Naive thymus-derived CD8-positive, alpha-beta T cell (primary cell): ENCODE data around the gene SIPA1L3. TPM values are rescaled to one million over a fixed set of nuclear protein-coding genes. Genes with fewer than 3 reads are reported as not detected.
A peak's percentile ranks its signal among the peaks of the same experiment; 100 is the strongest.

Source experiments
- ATAC-seq, 2 donors: fragments of 150-1000 bp; cut with Tn5 transposase in 1 of 2; sonication (Bioruptor Pico), chemical (Tn5 transposase) in 1 of 2; 1 replicate in 1 of 2; 2 replicates in 1 of 2; pipeline ENCODE4 v1.10.0; 2021; ENCODE audit warnings: mild to moderate bottlenecking in 2 of 2, moderate library complexity in 2 of 2
- POLR2A ChIA-PET: fragments of 350-600 bp; sonication (Branson Sonifier 250); formaldehyde crosslinking; loops from one replicate; lab custom pipeline; 2021; ENCODE audit warnings: antibody characterized with exemption; lab: Charles Lee
- DNase-seq, 10 donors: peaks; one replicate each; pipeline versions ENCODE4 v3.0.0 to v3.0.0-alpha.2; 2020 to 2022
- H3K27ac Mint-ChIP-seq, 10 donors: one replicate each; pipeline ENCODE4 v1.8.0; 2020 to 2022; ENCODE audit warnings: mild to moderate bottlenecking in 10 of 10, mixed read lengths in 10 of 10, moderate library complexity in 4 of 10, inconsistent platforms in 1 of 10
- H3K27me3 Mint-ChIP-seq, 5 donors: one replicate each; pipeline ENCODE4 v1.8.0; 2021 to 2022; ENCODE audit warnings: mixed read lengths in 5 of 5
- H3K36me3 Mint-ChIP-seq, 3 donors: one replicate each; pipeline ENCODE4 v1.8.0; 2020 to 2022; ENCODE audit warnings: mixed read lengths in 3 of 3, mild to moderate bottlenecking in 2 of 3, inconsistent platforms in 1 of 3
- H3K4me1 Mint-ChIP-seq, 4 donors: one replicate each; pipeline ENCODE4 v1.8.0; 2021 to 2022; ENCODE audit warnings: mixed read lengths in 4 of 4
- H3K4me3 Mint-ChIP-seq, 10 donors: one replicate each; pipeline ENCODE4 v1.8.0; 2020 to 2022; ENCODE audit warnings: mild to moderate bottlenecking in 10 of 10, mixed read lengths in 10 of 10, moderate library complexity in 6 of 10, inconsistent platforms in 1 of 10
- H3K9me3 Mint-ChIP-seq, 9 donors: one replicate each; pipeline ENCODE4 v1.8.0; 2020 to 2022; ENCODE audit warnings: mixed read lengths in 9 of 9, mild to moderate bottlenecking in 3 of 9, inconsistent platforms in 1 of 9, moderate library complexity in 1 of 9
- polyA plus RNA-seq, 3 donors: library from polyadenylated mRNA; unstranded; fragments of 300-500 nt; fragmentation: Illumina TruSeq; gene quantifications; one replicate each; pipeline ENCODE4 v1.2.3, GENCODE V29; 2021
- total RNA-seq, 8 experiments: library from RNA in 2 of 8; stranded (reverse) in 2 of 8; gene quantifications; one replicate each; pipeline ENCODE4 v1.2.3 and lab custom pipeline; 2021 to 2026

The SIPA1L3 gene
- total and polyA plus RNA-seq, 5 experiments from 2014 or later = 0.66 to 34.5 (median 1.6) TPM

- Mint-ChIP-seq H3K36me3 (peaks cover 1 to 18% (median 7%) of the 10 kb centered on the region in 3 donors), H3K27me3 (no peaks in the 10 kb centered on the region), H3K27ac (no peak overlapping the region), H3K9me3 (peaks cover 0 to 2% (median 0%) of the 10 kb centered on the region in 9 donors), H3K4me3 (no peak overlapping the region), H3K4me1 (peaks cover 0 to 10% (median 2%) of the 10 kb centered on the region in 4 donors)
- DNase-seq (no peak), ATAC-seq (no peak)
- POLR2A ChIA-PET = no interaction called here
Observed at GRCh38 chr19:38081547-38082255, 174.7 kb downstream of the SIPA1L3 start.

GRCh38 chr19:38082256-38083118 lies 175.5 kb downstream of the SIPA1L3 start:
- no peaks in the 10 kb centered on the region for H3K9me3 Mint-ChIP-seq
- no peaks in the 10 kb centered on the region for H3K27me3 Mint-ChIP-seq
- no peak for DNase-seq
- POLR2A ChIA-PET = no interaction called here
- no peak overlapping the region for H3K4me3 Mint-ChIP-seq
- no peak overlapping the region for H3K27ac Mint-ChIP-seq
- peaks cover 0 to 20% (median 4%) of the 10 kb centered on the region in 3 donors for H3K36me3 Mint-ChIP-seq
- no peak for ATAC-seq
- H3K4me1 Mint-ChIP-seq = peaks cover 0 to 10% (median 2%) of the 10 kb centered on the region in 4 donors

DNA sequence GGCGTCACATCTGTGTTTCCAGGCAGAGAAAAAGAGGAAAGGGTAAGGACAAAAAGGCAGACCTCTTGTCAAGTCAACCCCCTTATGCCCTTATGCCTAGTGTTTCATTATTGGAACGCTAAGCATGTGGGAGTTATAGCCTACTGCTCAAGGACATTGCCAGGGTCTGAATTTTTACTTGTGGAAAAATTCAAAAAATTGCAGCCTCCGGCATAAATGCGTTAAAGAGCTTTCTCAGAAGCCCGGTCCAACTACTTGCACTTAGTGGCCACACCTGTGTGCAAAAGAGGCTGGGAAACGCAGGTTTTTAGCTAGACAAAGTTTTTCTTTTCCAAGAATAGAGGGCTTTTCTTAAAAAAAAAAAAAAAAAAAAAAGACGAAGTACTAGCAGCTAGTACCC lies 177.2 kb downstream of the SIPA1L3 start:
- POLR2A ChIA-PET = no interaction called here
- Mint-ChIP-seq H3K4me1 (peaks cover 0 to 9% (median under 1%) of the 10 kb centered on the region in 4 donors), H3K36me3 (peaks cover 0 to 32% (median 7%) of the 10 kb centered on the region in 3 donors), H3K9me3 (no peaks in the 10 kb centered on the region), H3K27ac (no peak overlapping the region), H3K27me3 (no peaks in the 10 kb centered on the region), H3K4me3 (no peak overlapping the region)
- DNase-seq (no peak), ATAC-seq (no peak)

DNA sequence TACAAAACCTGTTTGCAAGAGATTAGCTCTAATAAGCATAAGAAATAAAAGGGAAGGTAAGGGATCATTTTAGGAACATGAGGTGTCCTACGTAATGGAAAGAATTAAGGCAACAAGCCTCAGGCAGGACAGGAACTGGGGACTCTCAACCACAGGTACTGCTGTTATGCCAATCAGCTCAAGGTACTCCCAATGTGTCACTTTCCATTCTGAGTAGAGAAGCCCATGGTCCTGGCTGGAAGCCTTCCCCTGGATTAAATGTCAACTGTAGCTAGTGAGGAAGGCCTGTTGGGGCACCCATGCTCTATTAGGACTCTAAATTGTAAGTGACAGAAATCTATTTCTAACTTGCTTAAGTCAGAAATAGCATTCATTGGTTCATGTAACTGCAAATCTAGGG lies 182.4 kb downstream of the SIPA1L3 start:
- Mint-ChIP-seq H3K36me3 (peaks cover 0 to 34% (median 6%) of the 10 kb centered on the region in 3 donors), H3K4me1 (no peaks in the 10 kb centered on the region), H3K9me3 (no peaks in the 10 kb centered on the region), H3K27ac (peak overlapping the region in 1 of 10 donors; percentile 3), H3K4me3 (no peak overlapping the region), H3K27me3 (no peaks in the 10 kb centered on the region)
- ATAC-seq = no peak
- POLR2A ChIA-PET = interaction anchor here (0.7 kb wide), 4 partner anchors 9 to 194 kb away, joined by 3 to 5 read pairs (median 4); partner anchors contain the start of gene SIPA1L3
- DNase-seq = no peak

DNA sequence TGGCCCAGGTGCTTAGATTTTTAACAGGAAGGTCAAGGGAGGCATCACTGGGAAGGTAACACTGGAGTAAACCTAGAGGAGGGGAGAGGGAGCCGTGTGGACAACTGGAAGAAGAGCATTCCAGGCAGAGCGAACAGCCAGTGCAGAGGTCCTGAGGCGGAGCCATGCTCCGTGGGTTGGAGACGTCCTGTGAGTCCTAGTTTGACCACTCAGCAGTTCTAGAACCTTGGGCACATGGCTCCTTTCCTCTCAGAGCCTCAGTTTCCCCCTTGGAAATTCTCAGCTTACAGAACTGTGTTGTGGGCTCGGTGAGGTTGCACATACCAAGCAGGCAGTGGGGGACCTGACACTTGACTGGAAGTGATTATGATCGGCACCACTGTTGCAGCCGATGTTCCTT lies 186.1 kb downstream of the SIPA1L3 start:
- H3K27me3 Mint-ChIP-seq = no peaks in the 10 kb centered on the region
- peak overlapping the region in 2 of 10 donors; percentile 29 to 65 for H3K27ac Mint-ChIP-seq
- POLR2A ChIA-PET = no interaction called here

GRCh38 chr19:38093587-38093986 lies 186.6 kb downstream of the SIPA1L3 start:
- Mint-ChIP-seq H3K27me3 (no peaks in the 10 kb centered on the region), H3K27ac (peak overlapping the region in 1 of 10 donors; percentile 7), H3K4me1 (peaks cover 4 to 10% (median 7%) of the 10 kb centered on the region in 4 donors), H3K9me3 (peaks cover 0 to 2% (median 0%) of the 10 kb centered on the region in 9 donors), H3K4me3 (no peak overlapping the region), H3K36me3 (peaks cover 0 to 37% (median 26%) of the 10 kb centered on the region in 3 donors)
- DNase-seq (no peak), ATAC-seq (no peak)
- POLR2A ChIA-PET = no interaction called here

More for the DNA sequence above, 186.1 kb downstream of the SIPA1L3 start:
- ATAC-seq (no peak), DNase-seq (no peak)
- H3K9me3 Mint-ChIP-seq = peaks cover 0 to 2% (median 0%) of the 10 kb centered on the region in 9 donors
- H3K4me3 Mint-ChIP-seq = no peak overlapping the region
- H3K4me1 Mint-ChIP-seq = peaks cover 4 to 10% (median 7%) of the 10 kb centered on the region in 4 donors
- H3K36me3 Mint-ChIP-seq = peaks cover 0 to 39% (median 25%) of the 10 kb centered on the region in 3 donors

- peaks cover 0 to 5% (median 0%) of the 10 kb centered on the region in 9 donors for H3K9me3 Mint-ChIP-seq
- peaks cover 6 to 39% (median 38%) of the 10 kb centered on the region in 3 donors for H3K36me3 Mint-ChIP-seq
- H3K4me3 Mint-ChIP-seq = no peak overlapping the region
- peak overlapping the region in 4 of 10 donors; percentile 12 to 86 (median 52) for H3K27ac Mint-ChIP-seq
- peak; percentile 48 to 61 for ATAC-seq
- POLR2A ChIA-PET = no interaction called here
- DNase-seq = peak in 9 of 10 donors; percentile 22 to 74 (median 34)
- peaks cover 4 to 10% (median 7%) of the 10 kb centered on the region in 4 donors for H3K4me1 Mint-ChIP-seq
- H3K27me3 Mint-ChIP-seq = no peaks in the 10 kb centered on the region
Observed at GRCh38 chr19:38095411-38096308, 188.7 kb downstream of the SIPA1L3 start.

DNA sequence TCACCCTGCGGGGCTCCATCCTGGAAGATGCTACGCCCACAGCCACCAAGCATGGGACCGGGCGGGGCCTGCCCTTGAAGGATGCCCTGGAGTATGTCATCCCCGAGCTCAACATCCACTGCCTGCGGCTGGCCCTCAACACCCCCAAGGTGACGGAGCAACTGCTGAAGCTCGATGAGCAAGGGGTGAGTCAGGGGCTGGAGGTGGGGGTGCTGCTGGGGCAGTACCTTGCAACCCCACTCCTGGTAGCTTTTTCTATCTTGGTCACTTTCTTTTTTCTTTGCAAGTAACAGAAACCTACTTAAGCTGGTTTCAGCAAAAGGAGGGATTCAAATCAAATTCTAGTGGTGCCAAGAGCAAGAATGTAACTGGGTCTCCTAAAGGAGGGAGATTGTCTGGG lies 193.0 kb downstream of the SIPA1L3 start:
- H3K9me3 Mint-ChIP-seq = peaks cover 0 to 5% (median 0%) of the 10 kb centered on the region in 9 donors
- POLR2A ChIA-PET = no interaction called here
- H3K27me3 Mint-ChIP-seq = no peaks in the 10 kb centered on the region
- ATAC-seq (no peak), DNase-seq (no peak)
- H3K4me1 Mint-ChIP-seq = peaks cover 4 to 10% (median 7%) of the 10 kb centered on the region in 4 donors
- H3K36me3 Mint-ChIP-seq = peaks cover 6 to 68% (median 53%) of the 10 kb centered on the region in 3 donors
- H3K27ac Mint-ChIP-seq = no peak overlapping the region
- H3K4me3 Mint-ChIP-seq = no peak overlapping the region

GRCh38 chr19:38100589-38100988 lies 193.6 kb downstream of the SIPA1L3 start:
- H3K4me1 Mint-ChIP-seq = peaks cover under 1 to 4% (median 3%) of the 10 kb centered on the region in 4 donors
- H3K36me3 Mint-ChIP-seq = peaks cover 6 to 73% (median 56%) of the 10 kb centered on the region in 3 donors
- DNase-seq = no peak
- POLR2A ChIA-PET = no interaction called here
- ATAC-seq = no peak
- H3K4me3 Mint-ChIP-seq = no peak overlapping the region
- H3K9me3 Mint-ChIP-seq = peaks cover 0 to 5% (median 0%) of the 10 kb centered on the region in 9 donors
- H3K27ac Mint-ChIP-seq = no peak overlapping the region
- no peaks in the 10 kb centered on the region for H3K27me3 Mint-ChIP-seq

GRCh38 chr19:38101723-38102122 lies 194.7 kb downstream of the SIPA1L3 start:
- Mint-ChIP-seq H3K27me3 (no peaks in the 10 kb centered on the region), H3K36me3 (peaks cover 6 to 85% (median 56%) of the 10 kb centered on the region in 3 donors), H3K27ac (no peak overlapping the region), H3K9me3 (peaks cover 0 to 5% (median 0%) of the 10 kb centered on the region in 9 donors), H3K4me1 (no peaks in the 10 kb centered on the region), H3K4me3 (no peak overlapping the region)
- POLR2A ChIA-PET = no interaction called here
- DNase-seq (no peak), ATAC-seq (no peak)

DNA sequence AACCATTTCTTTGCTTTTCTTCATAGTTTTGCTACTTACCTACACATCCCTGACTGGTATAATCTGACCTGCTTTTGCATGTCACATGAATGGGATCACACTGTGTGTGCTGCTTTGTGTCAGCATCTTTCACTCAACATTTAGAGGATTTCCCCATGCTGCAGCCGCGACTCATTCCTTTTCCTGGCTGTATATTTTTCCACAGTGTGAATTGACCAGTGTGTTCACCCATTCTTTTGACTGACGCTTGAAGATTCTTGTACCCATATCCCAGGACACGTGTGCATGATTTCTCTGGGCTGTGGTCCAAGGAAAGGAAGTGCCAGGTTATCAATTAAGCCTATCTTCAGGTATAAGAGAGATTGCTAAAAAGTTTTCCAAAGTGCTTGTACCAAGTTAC lies 198.6 kb downstream of the SIPA1L3 start:
- H3K36me3 Mint-ChIP-seq = peaks cover 5 to 93% (median 51%) of the 10 kb centered on the region in 3 donors
- no peaks in the 10 kb centered on the region for H3K27me3 Mint-ChIP-seq
- DNase-seq (no peak), ATAC-seq (no peak)
- POLR2A ChIA-PET = no interaction called here
- H3K4me1 Mint-ChIP-seq = no peaks in the 10 kb centered on the region
- H3K27ac Mint-ChIP-seq = no peak overlapping the region
- H3K9me3 Mint-ChIP-seq = no peaks in the 10 kb centered on the region
- no peak overlapping the region for H3K4me3 Mint-ChIP-seq

- Mint-ChIP-seq H3K27me3 (no peaks in the 10 kb centered on the region), H3K27ac (peak overlapping the region in 1 of 10 donors; percentile 55), H3K36me3 (peaks cover 5 to 89% (median 52%) of the 10 kb centered on the region in 3 donors), H3K9me3 (no peaks in the 10 kb centered on the region), H3K4me3 (no peak overlapping the region), H3K4me1 (no peaks in the 10 kb centered on the region)
- POLR2A ChIA-PET = no interaction called here
- DNase-seq = no peak
- ATAC-seq = no peak
Observed at GRCh38 chr19:38107129-38107528, 200.1 kb downstream of the SIPA1L3 start.
